NK-92 (cell line): Measurements from ENCODE around the gene CD63.

Experiments
- DNase-seq: peaks from one replicate; lab custom pipeline; 2025; ENCODE audit not compliant: unreplicated experiment; lab: John Stamatoyannopoulos, UW

Gene CD63

GRCh38 chr12:55741931-55742680 lies 13.3 kb upstream of the CD63 start:
- DNase-seq = no peak

- DNase-seq = no peak
Observed at GRCh38 chr12:55739025-55739378, 10.2 kb upstream of the CD63 start.

- DNase-seq = no peak
Observed at GRCh38 chr12:55738123-55739024, 9.6 kb upstream of the CD63 start.

GRCh38 chr12:55737581-55738122 lies 8.8 kb upstream of the CD63 start:
- DNase-seq = no peak

- no peak for DNase-seq
Observed at GRCh38 chr12:55736780-55737580, 8.2 kb upstream of the CD63 start.

DNA sequence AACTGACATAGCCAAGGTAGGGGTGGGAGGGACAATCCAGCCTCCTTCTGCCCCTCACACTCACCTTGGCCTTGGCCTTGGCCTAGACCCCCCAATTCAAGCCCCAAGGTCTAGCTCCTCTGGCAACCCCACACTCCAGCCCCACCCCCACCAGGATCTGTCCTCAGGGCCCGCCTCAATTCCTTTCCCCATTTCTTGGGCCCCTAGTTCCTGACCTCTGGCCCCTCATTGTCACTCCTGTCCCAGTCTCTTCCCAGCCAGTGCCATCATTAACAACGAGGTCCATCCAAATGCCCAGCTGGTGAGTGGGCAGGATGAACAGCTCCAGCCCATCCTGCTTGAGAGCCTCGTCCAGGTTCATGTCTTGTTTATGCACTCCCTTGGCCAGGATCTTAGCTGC lies 7.3 kb upstream of the CD63 start:
- no peak for DNase-seq

DNA sequence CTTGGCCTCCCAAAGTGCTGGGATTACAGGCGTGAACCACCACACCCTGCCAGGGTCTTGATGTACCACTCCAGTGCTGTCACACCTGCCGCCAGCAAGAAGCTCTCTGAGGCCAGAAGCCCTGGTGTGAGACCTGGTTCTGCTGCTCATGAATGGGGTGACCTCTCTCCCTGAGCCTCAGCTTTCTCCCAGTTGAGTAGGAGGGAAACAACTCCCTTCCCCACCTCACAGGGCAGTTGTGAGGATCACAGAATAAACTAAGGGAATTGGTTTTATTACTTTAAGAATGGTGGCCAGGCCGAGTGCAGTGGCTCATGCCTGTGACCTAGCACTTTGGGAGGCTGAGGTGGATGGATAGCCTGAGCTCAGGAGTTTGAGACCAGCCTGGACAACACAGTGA lies 5.8 kb upstream of the CD63 start:
- no peak for DNase-seq

DNA sequence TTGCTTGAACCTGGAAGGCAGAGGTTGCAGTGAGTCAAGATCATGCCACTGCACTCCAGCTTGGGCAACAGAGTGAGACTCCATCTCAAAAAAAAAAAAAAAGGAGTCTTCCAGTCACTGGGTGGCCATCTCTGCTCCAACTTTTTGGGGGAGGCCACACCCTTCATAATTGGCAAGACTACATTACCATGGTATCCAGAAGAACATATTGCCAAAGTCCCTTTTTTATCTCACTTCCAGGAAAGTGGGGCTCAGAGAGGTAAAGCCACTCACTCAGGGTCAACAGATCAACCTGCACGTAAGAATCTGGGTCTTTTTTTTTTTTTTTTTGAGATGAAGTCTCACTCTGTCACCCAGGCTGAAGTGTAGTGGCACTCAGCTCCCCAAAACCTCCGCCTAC lies 5.0 kb upstream of the CD63 start:
- no peak for DNase-seq

DNA sequence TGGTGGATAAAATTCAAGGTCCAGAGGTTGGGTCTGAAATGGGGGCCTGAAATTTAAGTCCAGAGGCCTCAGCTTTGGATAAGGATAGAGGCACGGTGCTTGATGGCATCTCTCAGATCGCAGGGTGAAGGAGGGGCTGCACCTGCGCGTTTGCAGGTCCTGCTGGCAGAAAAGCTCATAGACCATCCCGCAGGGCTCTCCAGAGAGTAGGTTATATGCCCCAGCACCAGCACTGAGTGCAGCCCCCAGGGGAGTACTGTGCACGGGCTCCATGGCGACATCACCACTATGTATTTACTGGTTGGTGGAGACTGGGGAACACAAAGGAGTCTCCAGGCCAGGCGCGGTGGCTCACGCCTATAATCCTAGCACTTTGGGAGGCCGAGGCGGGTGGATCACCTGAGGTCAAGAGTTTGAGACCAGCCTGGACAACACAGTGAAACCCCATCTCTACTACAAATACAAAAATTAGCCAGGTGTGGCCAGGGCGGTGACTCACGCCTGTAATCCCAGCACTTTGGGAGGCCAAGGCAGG lies 4.3 kb upstream of the CD63 start:
- DNase-seq = no peak

DNA sequence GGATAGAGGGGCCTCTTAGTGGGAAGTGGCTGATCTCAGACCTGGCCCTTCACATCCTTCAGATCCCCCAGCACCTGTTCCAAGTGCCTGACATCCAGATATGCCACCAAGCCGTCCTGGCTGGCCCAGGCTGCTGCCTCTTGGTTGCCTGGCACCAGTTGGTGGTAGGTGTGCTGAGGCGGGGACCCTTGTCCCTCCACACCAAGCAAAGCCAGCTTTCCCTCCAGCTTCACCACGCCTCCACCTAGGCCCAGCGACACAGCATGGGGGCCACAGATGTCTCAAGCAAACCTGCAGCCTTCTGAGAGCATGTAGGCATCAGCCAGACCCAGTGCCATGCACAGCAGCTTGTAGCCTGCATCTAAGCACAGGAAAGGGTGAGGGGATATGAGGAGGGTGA lies 3.5 kb upstream of the CD63 start:
- DNase-seq = no peak

- no peak for DNase-seq
Observed at GRCh38 chr12:55729819-55730818, 1.3 kb upstream of the CD63 start.

DNA sequence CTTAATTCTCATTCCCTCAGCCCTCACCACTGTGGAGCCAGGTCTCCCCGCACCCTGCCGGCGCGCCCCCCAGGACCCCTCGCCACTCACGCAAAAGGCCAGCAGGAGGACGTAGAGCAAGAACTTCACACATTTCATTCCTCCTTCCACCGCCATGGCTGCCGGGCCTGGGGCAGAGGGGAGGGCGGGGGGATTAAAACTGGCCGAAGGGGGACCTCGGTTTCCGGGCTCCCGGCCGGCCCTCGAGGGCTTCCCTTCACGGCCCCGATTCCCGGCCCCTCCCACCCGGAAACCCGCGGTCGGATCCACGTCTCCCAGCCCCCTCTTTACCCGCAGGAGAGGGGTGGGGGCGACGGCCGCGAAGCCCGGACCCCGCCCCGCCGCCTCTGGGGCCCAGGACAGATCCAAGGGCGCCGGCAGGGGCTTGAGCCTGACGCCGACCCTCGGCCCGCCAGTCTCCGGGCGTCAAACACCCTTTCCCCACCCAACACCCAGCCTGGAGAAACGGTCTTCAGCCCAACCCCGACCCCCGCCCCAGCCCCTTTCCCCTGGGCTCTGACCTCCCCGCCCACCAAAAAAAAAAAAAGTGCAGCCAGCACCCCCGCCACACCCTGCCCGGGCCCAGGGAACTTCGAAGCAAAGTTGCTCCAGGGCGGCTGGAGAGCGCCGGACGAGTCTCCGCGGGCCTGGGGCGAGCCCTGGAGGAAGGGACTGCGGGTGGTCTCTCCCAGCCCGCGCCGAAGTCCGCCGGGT lies 447 bp downstream of the CD63 start:
- DNase-seq = no peak

DNA sequence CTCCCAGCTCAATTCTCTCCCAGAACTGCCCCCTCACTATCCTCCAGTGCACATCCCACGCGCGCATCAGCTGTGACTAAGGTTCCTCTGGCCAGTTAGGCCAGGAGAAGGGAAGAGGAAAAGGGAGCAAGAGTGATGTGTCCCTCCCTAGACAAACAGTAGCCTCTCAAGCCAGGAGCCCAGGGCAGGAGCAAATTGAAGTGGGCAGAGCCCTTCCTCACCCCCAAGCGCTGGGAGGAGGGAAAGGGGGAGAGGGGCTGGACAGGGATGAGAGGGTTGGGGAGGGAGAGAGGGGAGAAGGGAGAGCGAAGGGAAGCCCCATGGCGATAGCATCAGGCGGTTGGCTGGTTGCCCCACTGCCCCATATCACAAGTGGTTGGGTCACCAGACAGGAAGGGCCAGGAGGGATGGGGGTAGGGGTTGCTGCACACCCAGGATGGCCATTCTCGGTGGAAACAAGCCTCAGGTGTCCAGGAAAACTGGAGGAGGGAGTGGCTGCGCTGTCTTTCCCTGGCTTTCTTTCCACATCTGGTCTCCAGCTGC lies 1.1 kb downstream of the CD63 start:
- no peak for DNase-seq

DNA sequence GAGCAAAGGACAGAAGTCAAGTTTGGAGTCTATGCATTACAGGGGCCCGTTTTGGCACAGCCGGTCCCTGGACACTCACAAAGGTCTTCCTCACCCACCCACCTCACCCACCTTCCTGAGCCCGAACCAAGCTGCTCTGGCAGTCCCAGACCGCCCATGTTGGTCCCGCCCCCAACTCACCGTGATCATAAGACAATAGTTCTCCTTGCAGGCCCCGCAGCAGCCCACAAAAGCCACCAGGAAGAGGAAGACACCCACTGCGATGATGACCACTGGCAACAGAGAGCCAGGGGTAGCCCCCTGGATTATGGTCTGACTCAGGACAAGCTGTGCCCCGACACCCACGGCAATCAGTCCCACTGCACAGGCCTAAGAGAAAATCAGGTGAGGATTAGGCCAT lies 1.8 kb downstream of the CD63 start:
- DNase-seq = no peak

DNA sequence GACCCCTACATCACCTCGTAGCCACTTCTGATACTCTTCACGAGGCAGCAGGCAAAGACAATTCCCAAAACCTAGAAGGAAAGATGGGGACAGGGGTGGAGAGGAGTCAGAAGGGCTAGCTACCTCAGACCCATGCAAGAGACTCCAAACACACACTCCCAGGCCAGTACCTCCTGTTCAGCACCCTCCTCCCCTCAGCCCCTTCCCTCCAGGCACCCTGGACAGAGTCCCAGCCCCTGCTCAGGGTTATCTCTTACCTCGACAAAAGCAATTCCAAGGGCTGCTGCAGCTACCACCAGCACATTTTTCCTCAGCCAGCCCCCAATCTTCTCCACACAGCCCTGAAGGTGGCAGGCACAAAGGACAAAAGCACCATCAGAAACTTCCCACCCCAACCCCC lies 3.3 kb downstream of the CD63 start:
- DNase-seq = no peak

DNA sequence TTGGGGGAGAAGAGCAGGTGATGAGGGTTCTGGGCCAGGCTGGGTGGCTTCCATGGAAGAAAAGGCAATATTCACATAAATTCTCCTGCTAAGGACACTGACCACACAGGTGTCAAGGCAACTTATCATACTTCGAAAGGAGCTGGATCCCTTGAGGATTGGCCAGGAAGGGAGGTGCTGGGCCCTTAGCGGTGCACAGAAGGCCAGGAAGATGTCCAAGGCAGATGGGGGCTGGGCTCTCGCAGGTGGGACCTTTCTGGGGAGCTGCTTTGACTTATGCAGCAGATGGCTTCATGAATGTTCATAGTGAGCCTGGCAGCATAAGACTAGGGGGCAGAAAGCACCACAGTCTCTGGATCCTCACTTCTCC lies 3.9 kb downstream of the CD63 start:
- no peak for DNase-seq

GRCh38 chr12:55724226-55724939 lies 4.4 kb downstream of the CD63 start:
- DNase-seq = no peak

DNA sequence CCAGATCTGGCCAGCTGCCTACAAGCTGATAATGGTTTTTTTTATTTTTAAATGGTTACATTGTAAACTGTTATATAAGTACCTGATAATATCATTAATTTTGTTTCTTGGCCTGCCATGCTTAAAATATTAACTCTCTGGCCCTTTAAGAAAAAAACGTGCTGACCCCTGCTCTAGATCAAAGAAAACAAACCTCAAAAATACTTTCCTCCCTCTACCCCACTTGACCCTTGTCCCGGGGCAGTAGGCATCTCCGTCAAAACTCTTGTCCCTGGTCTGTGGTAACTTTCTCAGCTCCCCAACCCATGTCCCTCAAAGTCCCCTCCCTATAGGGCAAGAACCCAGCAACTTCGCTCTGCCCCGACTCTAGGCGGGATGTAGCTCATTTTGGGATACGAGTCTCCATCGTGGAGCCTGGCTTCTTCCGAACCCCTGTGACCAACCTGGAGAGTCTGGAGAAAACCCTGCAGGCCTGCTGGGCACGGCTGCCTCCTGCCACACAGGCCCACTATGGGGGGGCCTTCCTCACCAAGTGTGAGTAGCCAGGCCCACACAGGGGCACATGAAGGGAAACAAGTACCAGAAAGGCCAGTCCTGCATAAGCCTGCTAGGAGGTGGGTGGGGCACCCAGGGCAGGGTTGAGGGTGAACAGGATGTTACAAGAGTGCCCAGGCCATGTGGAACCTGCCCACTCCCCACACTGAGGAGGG lies 5.1 kb downstream of the CD63 start:
- DNase-seq = no peak
